ENCODE measurements around the gene HNRNPA1.
A peak's percentile ranks its signal among the peaks of the same experiment; 100 is the strongest.
"Not testable (repeated sequence)": the region's sequence is repeated elsewhere in the genome, so short reads cannot be mapped to it uniquely, and the experiment has no call there.

The HNRNPA1 gene

GRCh38 chr12:54280468-54281260 lies at the start of gene HNRNPA1:
Gene HNRNPA1, plus strand, starts transcription at chr12:54280726. Its CDS starts 82 bp downstream, at chr12:54280808.
- Histone ChIP-seq H3K27me3 (ENCODE audit: control insufficient read depth, insufficient read depth, low read length) (no peaks in the 10 kb centered on the region), H3K4me1 (ENCODE audit: control insufficient read depth, insufficient read depth, low read length) (peaks cover 16% of the 10 kb centered on the region), H3K4me3 (ENCODE audit: low read depth, low read length) (peak within 1 kb of the TSS; percentile 92), H3K9me3 (ENCODE audit: control insufficient read depth, insufficient read depth, low read depth, low read length) (no peaks in the 10 kb centered on the region), H3K27ac (ENCODE audit: low read depth, low read length) (peak within 1 kb of the TSS; percentile 99), H3K9ac (ENCODE audit: low read length) (peak within 1 kb of the TSS; percentile 99), H3K36me3 (ENCODE audit: control insufficient read depth, insufficient read depth, low read length) (peaks cover 60% of the 10 kb centered on the region)

- not testable (repeated sequence) for H3K27me3 ChIP-seq (ENCODE audit: control insufficient read depth, insufficient read depth, low read length); H3K27ac ChIP-seq (ENCODE audit: low read depth, low read length); H3K36me3 ChIP-seq (ENCODE audit: control insufficient read depth, insufficient read depth, low read length); H3K9me3 ChIP-seq (ENCODE audit: control insufficient read depth, insufficient read depth, low read depth, low read length); H3K9ac ChIP-seq (ENCODE audit: low read length); H3K4me3 ChIP-seq (ENCODE audit: low read depth, low read length)
- peaks cover 16% of the 10 kb centered on the region for H3K4me1 ChIP-seq (ENCODE audit: control insufficient read depth, insufficient read depth, low read length)
These were observed 49.3 kb upstream of the HNRNPA1 start for GRCh38 chr12:54231269-54231668.

GRCh38 chr12:54232790-54233189 lies 47.7 kb upstream of the HNRNPA1 start:
- no peak overlapping the region for H3K4me3 ChIP-seq (ENCODE audit: low read depth, low read length)
- H3K9ac ChIP-seq (ENCODE audit: low read length): no peak overlapping the region
- H3K27ac ChIP-seq (ENCODE audit: low read depth, low read length): no peak overlapping the region
- H3K36me3 ChIP-seq (ENCODE audit: control insufficient read depth, insufficient read depth, low read length): peaks cover 20% of the 10 kb centered on the region
- H3K9me3 ChIP-seq (ENCODE audit: control insufficient read depth, insufficient read depth, low read depth, low read length): no peaks in the 10 kb centered on the region
- H3K27me3 ChIP-seq (ENCODE audit: control insufficient read depth, insufficient read depth, low read length): no peaks in the 10 kb centered on the region
- peaks cover 11% of the 10 kb centered on the region; the same call in 1 of the 2 replicates for H3K4me1 ChIP-seq (ENCODE audit: control insufficient read depth, insufficient read depth, low read length)

GRCh38 chr12:54238531-54238930 lies 42.0 kb upstream of the HNRNPA1 start:
- peaks cover 66% of the 10 kb centered on the region for H3K36me3 ChIP-seq (ENCODE audit: control insufficient read depth, insufficient read depth, low read length)
- H3K27me3 ChIP-seq (ENCODE audit: control insufficient read depth, insufficient read depth, low read length): no peaks in the 10 kb centered on the region

GRCh38 chr12:54239620-54240019 lies 40.9 kb upstream of the HNRNPA1 start:
- Histone ChIP-seq H3K9ac (ENCODE audit: low read length) (no peak overlapping the region), H3K4me3 (ENCODE audit: low read depth, low read length) (no peak overlapping the region), H3K4me1 (ENCODE audit: control insufficient read depth, insufficient read depth, low read length) (no peaks in the 10 kb centered on the region), H3K9me3 (ENCODE audit: control insufficient read depth, insufficient read depth, low read depth, low read length) (no peaks in the 10 kb centered on the region), H3K27me3 (ENCODE audit: control insufficient read depth, insufficient read depth, low read length) (no peaks in the 10 kb centered on the region), H3K27ac (ENCODE audit: low read depth, low read length) (no peak overlapping the region), H3K36me3 (ENCODE audit: control insufficient read depth, insufficient read depth, low read length) (peaks cover 70% of the 10 kb centered on the region)

More at GRCh38 chr12:54238531-54238930, 42.0 kb upstream of the HNRNPA1 start:
- Histone ChIP-seq H3K4me3 (ENCODE audit: low read depth, low read length) (no peak overlapping the region), H3K9ac (ENCODE audit: low read length) (no peak overlapping the region), H3K27ac (ENCODE audit: low read depth, low read length) (no peak overlapping the region), H3K9me3 (ENCODE audit: control insufficient read depth, insufficient read depth, low read depth, low read length) (no peaks in the 10 kb centered on the region), H3K4me1 (ENCODE audit: control insufficient read depth, insufficient read depth, low read length) (no peaks in the 10 kb centered on the region)

GRCh38 chr12:54240129-54240528 lies 40.4 kb upstream of the HNRNPA1 start:
- Histone ChIP-seq H3K9me3 (ENCODE audit: control insufficient read depth, insufficient read depth, low read depth, low read length) (no peaks in the 10 kb centered on the region), H3K36me3 (ENCODE audit: control insufficient read depth, insufficient read depth, low read length) (peaks cover 75% of the 10 kb centered on the region), H3K4me1 (ENCODE audit: control insufficient read depth, insufficient read depth, low read length) (no peaks in the 10 kb centered on the region), H3K27ac (ENCODE audit: low read depth, low read length) (no peak overlapping the region), H3K27me3 (ENCODE audit: control insufficient read depth, insufficient read depth, low read length) (no peaks in the 10 kb centered on the region), H3K4me3 (ENCODE audit: low read depth, low read length) (no peak overlapping the region), H3K9ac (ENCODE audit: low read length) (no peak overlapping the region)

- H3K9ac ChIP-seq (ENCODE audit: low read length): no peak overlapping the region
- no peak overlapping the region for H3K27ac ChIP-seq (ENCODE audit: low read depth, low read length)
- H3K4me1 ChIP-seq (ENCODE audit: control insufficient read depth, insufficient read depth, low read length): no peaks in the 10 kb centered on the region
- no peaks in the 10 kb centered on the region for H3K27me3 ChIP-seq (ENCODE audit: control insufficient read depth, insufficient read depth, low read length)
- H3K36me3 ChIP-seq (ENCODE audit: control insufficient read depth, insufficient read depth, low read length): peaks cover 76% of the 10 kb centered on the region
- no peaks in the 10 kb centered on the region for H3K9me3 ChIP-seq (ENCODE audit: control insufficient read depth, insufficient read depth, low read depth, low read length)
- no peak overlapping the region for H3K4me3 ChIP-seq (ENCODE audit: low read depth, low read length)
These were observed 39.4 kb upstream of the HNRNPA1 start for GRCh38 chr12:54240971-54241588.

- H3K36me3 ChIP-seq (ENCODE audit: control insufficient read depth, insufficient read depth, low read length): peaks cover 62% of the 10 kb centered on the region
- no peaks in the 10 kb centered on the region for H3K27me3 ChIP-seq (ENCODE audit: control insufficient read depth, insufficient read depth, low read length)
- H3K4me3 ChIP-seq (ENCODE audit: low read depth, low read length): no peak overlapping the region
- H3K9ac ChIP-seq (ENCODE audit: low read length): no peak overlapping the region
- H3K4me1 ChIP-seq (ENCODE audit: control insufficient read depth, insufficient read depth, low read length): no peaks in the 10 kb centered on the region
- no peaks in the 10 kb centered on the region for H3K9me3 ChIP-seq (ENCODE audit: control insufficient read depth, insufficient read depth, low read depth, low read length)
- no peak overlapping the region for H3K27ac ChIP-seq (ENCODE audit: low read depth, low read length)
These were observed 34.4 kb upstream of the HNRNPA1 start for GRCh38 chr12:54246011-54246641.

GRCh38 chr12:54249489-54249888 lies 31.0 kb upstream of the HNRNPA1 start:
- H3K4me1 ChIP-seq (ENCODE audit: control insufficient read depth, insufficient read depth, low read length): no peaks in the 10 kb centered on the region
- peaks cover 67% of the 10 kb centered on the region for H3K36me3 ChIP-seq (ENCODE audit: control insufficient read depth, insufficient read depth, low read length)

GRCh38 chr12:54251667-54252284 lies 28.8 kb upstream of the HNRNPA1 start:
- Histone ChIP-seq H3K9ac (ENCODE audit: low read length) (no peak overlapping the region), H3K36me3 (ENCODE audit: control insufficient read depth, insufficient read depth, low read length) (peaks cover 69% of the 10 kb centered on the region), H3K27ac (ENCODE audit: low read depth, low read length) (no peak overlapping the region), H3K4me3 (ENCODE audit: low read depth, low read length) (no peak overlapping the region), H3K9me3 (ENCODE audit: control insufficient read depth, insufficient read depth, low read depth, low read length) (no peaks in the 10 kb centered on the region), H3K4me1 (ENCODE audit: control insufficient read depth, insufficient read depth, low read length) (no peaks in the 10 kb centered on the region), H3K27me3 (ENCODE audit: control insufficient read depth, insufficient read depth, low read length) (no peaks in the 10 kb centered on the region)

More at GRCh38 chr12:54249489-54249888, 31.0 kb upstream of the HNRNPA1 start:
- Histone ChIP-seq H3K27me3 (ENCODE audit: control insufficient read depth, insufficient read depth, low read length) (no peaks in the 10 kb centered on the region), H3K4me3 (ENCODE audit: low read depth, low read length) (no peak overlapping the region), H3K9ac (ENCODE audit: low read length) (no peak overlapping the region), H3K9me3 (ENCODE audit: control insufficient read depth, insufficient read depth, low read depth, low read length) (no peaks in the 10 kb centered on the region), H3K27ac (ENCODE audit: low read depth, low read length) (no peak overlapping the region)
